ENCODE results near the gene ZBTB4. TPM values are rescaled to one million over a fixed set of nuclear protein-coding genes. Genes with fewer than 3 reads are reported as not detected.

ZBTB4 gene
- total and polyA plus RNA-seq, 2 experiments from 2014 or later = 3.6 to 11.2 TPM

- Mint-ChIP-seq H3K27ac (no peak overlapping the region), H3K36me3 (ENCODE audit: low read depth) (peaks cover 12% of the 10 kb centered on the region; the same call in 1 of the 3 replicates), H3K4me1 (peaks cover 22% of the 10 kb centered on the region), H3K4me3 (no peak overlapping the region; the same call in 2 of the 3 replicates), H3K9me3 (no peaks in the 10 kb centered on the region; the same call in 2 of the 3 replicates), H3K27me3 (ENCODE audit: insufficient read depth, low read depth, poor library complexity) (peaks cover 27% of the 10 kb centered on the region)
- peaks cover 4% of the 10 kb centered on the region; the same call in 1 of the 2 replicates for H3K9me2 ChIP-seq (ENCODE audit: insufficient read depth)
- no peaks in the 10 kb centered on the region for H3K27me3 ChIP-seq (ENCODE audit: insufficient read depth)
- ATAC-seq = no peak
- no peak overlapping the region for H2AFZ ChIP-seq
- H3K4me3 ChIP-seq = no peak overlapping the region
- peak overlapping the region; percentile 53; the same call in 1 of the 2 replicates for H3K27ac ChIP-seq (ENCODE audit: low read depth)
- H3K79me2 ChIP-seq (replicated peaks; ENCODE audit: insufficient read depth) = no peaks in the 10 kb centered on the region
- H3K36me3 ChIP-seq (ENCODE audit: insufficient read depth) = no peaks in the 10 kb centered on the region
- no peak for DNase-seq (ENCODE audit: low spot score)
- 0 out of 2 replicates have a peak, but pooled peaks cover 10% of the 10 kb centered on the region for H3F3A ChIP-seq (replicated peaks; ENCODE audit: low read depth)
- TF ChIP-seq ETS1 (IDR thresholded peaks at IDR 0.05) = no peak
- TF ChIP-seq POLR2AphosphoS5 (IDR thresholded peaks at IDR 0.05; ENCODE audit: low read depth) = no peak
- no peak for TF ChIP-seq REST (IDR thresholded peaks at IDR 0.05; ENCODE audit: unreplicated experiment)
- TF ChIP-seq EZH2phosphoT487 (IDR thresholded peaks at IDR 0.05; ENCODE audit: unreplicated experiment) = no peak
- no peak for TF ChIP-seq CREB1 (CRISPR knock-in tag; IDR thresholded peaks at IDR 0.05; ENCODE audit: low read depth)
- TF ChIP-seq STAT1 (IDR thresholded peaks at IDR 0.05; ENCODE audit: unreplicated experiment) = no peak
- H4K20me1 ChIP-seq (replicated peaks; ENCODE audit: insufficient read depth) = no peaks in the 10 kb centered on the region
- H3K4me2 ChIP-seq = no peak overlapping the region
- peaks cover 11% of the 10 kb centered on the region; the same call in 1 of the 2 replicates for H3K4me1 ChIP-seq (ENCODE audit: insufficient read depth)
Observed at GRCh38 chr17:7459961-7460545, 19.4 kb downstream of the ZBTB4 start.

- no peaks in the 10 kb centered on the region for H3K9me2 ChIP-seq (ENCODE audit: insufficient read depth)
- H3K36me3 Mint-ChIP-seq (ENCODE audit: low read depth) = peaks cover 13% of the 10 kb centered on the region; the same call in 2 of the 3 replicates
- H3K27ac Mint-ChIP-seq = no peak overlapping the region
- no peak overlapping the region for H3K4me2 ChIP-seq
- H3K9me3 Mint-ChIP-seq = no peaks in the 10 kb centered on the region; the same call in 2 of the 3 replicates
- no peaks in the 10 kb centered on the region for H3K36me3 ChIP-seq (ENCODE audit: insufficient read depth)
- no peak overlapping the region for H3K4me3 ChIP-seq
- peaks cover 26% of the 10 kb centered on the region for H3K27me3 Mint-ChIP-seq (ENCODE audit: insufficient read depth, low read depth, poor library complexity)
- no peaks in the 10 kb centered on the region for H3K79me2 ChIP-seq (replicated peaks; ENCODE audit: insufficient read depth)
- H3K4me1 Mint-ChIP-seq = peaks cover 22% of the 10 kb centered on the region
- no peak overlapping the region for H2AFZ ChIP-seq
- H3K4me1 ChIP-seq (ENCODE audit: insufficient read depth) = peaks cover 26% of the 10 kb centered on the region
- no peak overlapping the region; the same call in 2 of the 3 replicates for H3K4me3 Mint-ChIP-seq
- ATAC-seq = no peak
- H3K27ac ChIP-seq (ENCODE audit: low read depth) = no peak overlapping the region
- TF ChIP-seq CREB1 (CRISPR knock-in tag; IDR thresholded peaks at IDR 0.05; ENCODE audit: low read depth) = no peak
- TF ChIP-seq POLR2AphosphoS5 (IDR thresholded peaks at IDR 0.05; ENCODE audit: low read depth) = no peak
- TF ChIP-seq, protein P1, sequence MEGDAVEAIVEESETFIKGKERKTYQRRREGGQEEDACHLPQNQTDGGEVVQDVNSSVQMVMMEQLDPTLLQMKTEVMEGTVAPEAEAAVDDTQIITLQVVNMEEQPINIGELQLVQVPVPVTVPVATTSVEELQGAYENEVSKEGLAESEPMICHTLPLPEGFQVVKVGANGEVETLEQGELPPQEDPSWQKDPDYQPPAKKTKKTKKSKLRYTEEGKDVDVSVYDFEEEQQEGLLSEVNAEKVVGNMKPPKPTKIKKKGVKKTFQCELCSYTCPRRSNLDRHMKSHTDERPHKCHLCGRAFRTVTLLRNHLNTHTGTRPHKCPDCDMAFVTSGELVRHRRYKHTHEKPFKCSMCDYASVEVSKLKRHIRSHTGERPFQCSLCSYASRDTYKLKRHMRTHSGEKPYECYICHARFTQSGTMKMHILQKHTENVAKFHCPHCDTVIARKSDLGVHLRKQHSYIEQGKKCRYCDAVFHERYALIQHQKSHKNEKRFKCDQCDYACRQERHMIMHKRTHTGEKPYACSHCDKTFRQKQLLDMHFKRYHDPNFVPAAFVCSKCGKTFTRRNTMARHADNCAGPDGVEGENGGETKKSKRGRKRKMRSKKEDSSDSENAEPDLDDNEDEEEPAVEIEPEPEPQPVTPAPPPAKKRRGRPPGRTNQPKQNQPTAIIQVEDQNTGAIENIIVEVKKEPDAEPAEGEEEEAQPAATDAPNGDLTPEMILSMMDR (conservative IDR thresholded peaks at IDR 0.05; ENCODE audit: low read depth in 2 of 2) = no peak
- TF ChIP-seq ZNF331 (CRISPR knock-in tag; IDR thresholded peaks at IDR 0.05; ENCODE audit: low read depth) = no peak
- no peak for TF ChIP-seq ETS1 (IDR thresholded peaks at IDR 0.05)
- peaks cover 27% of the 10 kb centered on the region for H3K27me3 ChIP-seq (ENCODE audit: insufficient read depth)
- no peak for DNase-seq (ENCODE audit: low spot score)
- H4K20me1 ChIP-seq (replicated peaks; ENCODE audit: insufficient read depth) = 0 out of 2 replicates have a peak, but pooled peaks cover 3% of the 10 kb centered on the region
- H3F3A ChIP-seq (replicated peaks; ENCODE audit: low read depth) = peaks cover 21% of the 10 kb centered on the region
Observed at GRCh38 chr17:7448461-7448860, 31.0 kb downstream of the ZBTB4 start.
